Liver (tissue), 3 donors: ENCODE measurements around the gene ZNF579.

ENCODE experiments used
- CTCF ChIP-seq: fragments of 150-350 bp; IDR thresholded peaks from 2 replicates; pipeline ENCODE4 v1.5.1; 2017; ENCODE audit warnings: improper control_type of control experiment, low read depth, low read length; ENCODE audit not compliant: missing input control
- JUND ChIP-seq, 2 donors: IDR thresholded peaks; 2 replicates each; pipeline ENCODE4 v1.6.1; 2016; ENCODE audit warnings: antibody characterized with exemption in 2 of 2
- RAD21 ChIP-seq, 2 donors: IDR thresholded peaks; 2 replicates each; pipeline ENCODE4 v1.6.1; 2016; ENCODE audit warnings: antibody characterized with exemption in 2 of 2, mild to moderate bottlenecking in 2 of 2
- REST ChIP-seq: IDR thresholded peaks from 2 replicates; pipeline ENCODE4 v1.6.1; 2016; ENCODE audit warnings: antibody characterized with exemption, mild to moderate bottlenecking
- RXRA ChIP-seq, 2 donors: IDR thresholded peaks; 2 replicates each; pipeline ENCODE4 v1.6.1; 2017 to 2018; ENCODE audit warnings: antibody characterized with exemption in 2 of 2, mild to moderate bottlenecking in 1 of 2
- SP1 ChIP-seq: IDR thresholded peaks from 2 replicates; pipeline ENCODE4 v1.6.1; 2018; ENCODE audit warnings: antibody characterized with exemption, mild to moderate bottlenecking
- YY1 ChIP-seq: IDR thresholded peaks from 2 replicates; pipeline ENCODE4 v1.6.1; 2016; ENCODE audit warnings: antibody characterized with exemption, mild to moderate bottlenecking
- ZBTB33 ChIP-seq: IDR thresholded peaks from 2 replicates; pipeline ENCODE4 v1.6.1; 2016; ENCODE audit warnings: antibody characterized with exemption
- donor health status: healthy.
- donor health status: healthy.

GRCh38 chr19:55529636-55530234 lies 50.9 kb downstream of the ZNF579 start:
- TF ChIP-seq CTCF (no peak), SP1 (no peak), JUND (IDR thresholded peaks at IDR 0.05) (no peak), RAD21 (IDR thresholded peaks at IDR 0.05) (no peak), YY1 (no peak), RXRA (IDR thresholded peaks at IDR 0.05) (no peak), REST (no peak), ZBTB33 (no peak)
